Karpas-422 (cell line): ENCODE data around the gene MRPL37. TPM values are rescaled to one million over a fixed set of nuclear protein-coding genes. Genes with fewer than 3 reads are reported as not detected.

Experiments used
- DNase-seq: peaks from one replicate; pipeline ENCODE4 v3.0.0-alpha.2; 2015
- H2AFZ ChIP-seq: fragments of 200-600 bp; sonication (generic); 2 replicates; pipeline ENCODE4 v1.6.1; 2014; ENCODE audit warnings: antibody characterized with exemption, low read length, mixed read lengths
- H3K27ac ChIP-seq: fragments of 200-600 bp; sonication (generic); 2 replicates; pipeline ENCODE4 v1.5.1; 2014; ENCODE audit warnings: mild to moderate bottlenecking, low read length, moderate library complexity
- H3K27me3 ChIP-seq: fragments of 200-600 bp; sonication (generic); 2 replicates; pipeline ENCODE4 v1.6.1; 2014; ENCODE audit warnings: low read length, mixed read lengths
- H3K36me3 ChIP-seq: fragments of 200-600 bp; sonication (generic); 2 replicates; pipeline ENCODE4 v1.6.1; 2014; ENCODE audit warnings: low read length, mixed read lengths; ENCODE audit not compliant: insufficient read depth
- H3K4me1 ChIP-seq: fragments of 200-600 bp; sonication (generic); 2 replicates; pipeline ENCODE4 v1.6.1; 2014; ENCODE audit warnings: mild to moderate bottlenecking, low read length, mixed read lengths
- H3K4me2 ChIP-seq: fragments of 200-600 bp; sonication (generic); 2 replicates; pipeline ENCODE4 v1.6.1; 2014; ENCODE audit warnings: low read length, low read depth, mild to moderate bottlenecking; ENCODE audit not compliant: poor library complexity, severe bottlenecking
- H3K4me3 ChIP-seq: fragments of 200-600 bp; sonication (generic); 2 replicates; pipeline ENCODE4 v1.5.1; 2014; ENCODE audit warnings: mild to moderate bottlenecking, antibody characterized with exemption, low read length, mixed read lengths
- H3K79me2 ChIP-seq: fragments of 200-600 bp; sonication (generic); 2 replicates; pipeline ENCODE4 v1.6.1; 2014; ENCODE audit warnings: mild to moderate bottlenecking, low read length, mixed read lengths
- H3K9ac ChIP-seq: fragments of 200-600 bp; sonication (generic); 2 replicates; pipeline ENCODE4 v1.6.0; 2014; ENCODE audit warnings: low read length
- H3K9me2 ChIP-seq: fragments of 200-600 bp; sonication (generic), shearing (Covaris generic); replicated peaks from 2 replicates; pipeline ENCODE4 v1.6.0; 2014; ENCODE audit warnings: mild to moderate bottlenecking, low read length, moderate library complexity; ENCODE audit not compliant: insufficient read depth
- H3K9me3 ChIP-seq: fragments of 300-700, 200-600 bp; sonication (generic); 2 replicates; pipeline ENCODE4 v1.6.1; 2014; ENCODE audit warnings: low read length, mixed read lengths
- H4K20me1 ChIP-seq: fragments of 200-600 bp; sonication (generic); 2 replicates; pipeline ENCODE4 v1.6.1; 2014; ENCODE audit warnings: mild to moderate bottlenecking, antibody characterized with exemption, low read length, low read depth; ENCODE audit not compliant: insufficient read depth
- total RNA-seq: library from RNA; depleted of rRNA; stranded (reverse); fragments of >200 nt; shearing (Covaris generic); gene quantifications from 2 replicates; pipeline ENCODE4 v1.2.3, GENCODE V29; 2014; ENCODE audit warnings: low replicate concordance

Gene MRPL37
- total RNA-seq, 1 experiment from 2014 or later: 80.1 TPM

DNA sequence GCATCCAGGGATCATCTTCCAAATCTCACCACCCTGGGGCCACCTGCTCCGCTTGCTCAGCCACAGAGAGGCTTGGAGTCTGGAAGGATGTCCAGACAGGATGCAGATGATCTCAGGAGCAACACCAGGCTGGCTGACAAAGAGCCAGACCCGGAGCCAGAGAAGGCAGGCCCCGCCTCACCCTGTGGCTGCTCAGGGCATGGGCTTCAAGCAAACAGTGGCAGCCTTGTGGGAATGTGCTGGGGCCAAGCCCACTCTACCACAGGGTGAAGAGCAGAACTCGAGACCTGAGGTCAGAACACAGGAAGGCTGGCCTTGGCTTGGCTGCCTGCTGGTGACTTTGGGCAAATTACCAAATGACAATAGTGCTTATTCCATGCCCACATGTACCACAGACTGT lies 45.5 kb downstream of the MRPL37 start:
- H3K4me1 ChIP-seq: no peaks in the 10 kb centered on the region
- no peaks in the 10 kb centered on the region for H3K9me2 ChIP-seq
- H3K9me3 ChIP-seq: no peaks in the 10 kb centered on the region
- no peak overlapping the region for H3K27ac ChIP-seq
- no peaks in the 10 kb centered on the region for H3K27me3 ChIP-seq
- H2AFZ ChIP-seq: no peak overlapping the region
- DNase-seq: no peak
- H3K36me3 ChIP-seq: no peaks in the 10 kb centered on the region
- no peak overlapping the region for H3K4me2 ChIP-seq
- no peak overlapping the region for H3K4me3 ChIP-seq
- no peaks in the 10 kb centered on the region for H4K20me1 ChIP-seq
- no peak overlapping the region for H3K9ac ChIP-seq
- H3K79me2 ChIP-seq: no peaks in the 10 kb centered on the region

DNA sequence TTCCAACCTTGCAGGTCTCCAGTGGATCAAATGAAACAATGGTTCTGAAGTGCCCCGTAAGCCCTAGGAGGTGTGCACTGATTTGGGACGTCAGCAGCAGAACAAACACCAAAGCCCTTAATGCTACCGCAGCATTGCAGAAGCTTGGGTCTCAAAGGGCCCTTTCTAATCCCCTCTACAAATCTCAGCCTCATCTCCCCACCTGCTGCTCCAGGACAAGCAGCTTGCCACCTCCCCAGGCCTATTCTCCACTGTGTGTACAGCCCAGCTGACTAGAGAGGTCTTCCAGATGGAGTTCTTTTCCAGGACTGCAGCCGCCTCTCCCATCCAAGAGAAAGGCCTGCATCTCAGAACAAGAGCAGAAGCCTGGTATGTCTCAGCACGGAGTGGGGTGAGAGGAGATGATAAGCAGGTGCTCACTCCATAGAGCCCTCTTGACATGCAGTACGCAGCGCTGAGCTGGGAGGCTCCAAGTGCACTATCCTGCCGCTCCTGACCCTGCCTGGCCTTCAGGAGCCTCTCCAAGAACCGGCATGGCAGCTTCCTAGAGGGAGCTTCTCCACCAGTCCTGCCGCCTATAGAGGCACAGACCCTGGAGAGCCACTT lies 46.3 kb downstream of the MRPL37 start:
- Histone ChIP-seq H3K9me3 (no peaks in the 10 kb centered on the region), H4K20me1 (no peaks in the 10 kb centered on the region), H3K4me3 (no peak overlapping the region), H3K27ac (no peak overlapping the region), H3K9me2 (no peaks in the 10 kb centered on the region), H3K4me2 (no peak overlapping the region), H3K36me3 (no peaks in the 10 kb centered on the region), H2AFZ (no peak overlapping the region), H3K27me3 (no peaks in the 10 kb centered on the region), H3K79me2 (no peaks in the 10 kb centered on the region), H3K4me1 (no peaks in the 10 kb centered on the region), H3K9ac (no peak overlapping the region)
- DNase-seq: no peak

DNA sequence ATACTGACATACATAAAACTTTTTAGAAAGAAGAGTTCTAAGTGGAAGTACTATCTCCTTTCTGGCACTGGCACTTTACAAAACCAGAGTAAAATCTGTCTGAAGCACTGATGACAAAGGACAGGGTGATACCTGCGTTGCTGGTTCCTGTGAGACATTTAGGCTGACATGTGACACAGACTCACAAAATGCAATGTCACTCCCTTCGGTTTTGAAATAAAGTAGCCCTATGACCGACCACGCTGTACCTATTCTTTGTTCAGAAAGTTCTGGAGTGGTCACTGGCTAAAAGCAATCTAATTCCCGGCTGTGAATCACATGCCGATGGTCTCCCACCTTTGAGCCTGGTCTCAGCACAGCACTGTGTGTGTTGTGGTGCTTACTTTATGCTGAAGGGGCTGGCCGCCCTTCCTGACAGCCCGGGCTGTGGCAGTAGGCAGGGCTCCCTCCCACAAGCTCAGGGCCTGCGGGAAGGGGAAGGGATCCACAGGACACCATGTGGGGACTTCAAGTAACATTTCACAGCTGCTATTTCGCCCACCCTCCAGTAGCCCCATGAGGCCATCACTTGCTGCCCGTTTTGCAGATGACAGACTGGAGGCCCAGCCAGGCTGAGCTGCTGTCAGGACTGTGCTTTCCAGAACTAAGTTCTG lies 48.0 kb downstream of the MRPL37 start:
- H3K4me2 ChIP-seq: no peak overlapping the region
- no peaks in the 10 kb centered on the region for H3K9me3 ChIP-seq
- no peaks in the 10 kb centered on the region for H3K27me3 ChIP-seq
- no peak overlapping the region for H3K27ac ChIP-seq
- no peaks in the 10 kb centered on the region for H3K4me1 ChIP-seq
- no peak overlapping the region for H3K9ac ChIP-seq
- no peak for DNase-seq
- H4K20me1 ChIP-seq: no peaks in the 10 kb centered on the region
- no peak overlapping the region for H3K4me3 ChIP-seq
- no peaks in the 10 kb centered on the region for H3K9me2 ChIP-seq
- H3K79me2 ChIP-seq: no peaks in the 10 kb centered on the region
- no peak overlapping the region for H2AFZ ChIP-seq
- no peaks in the 10 kb centered on the region for H3K36me3 ChIP-seq

DNA sequence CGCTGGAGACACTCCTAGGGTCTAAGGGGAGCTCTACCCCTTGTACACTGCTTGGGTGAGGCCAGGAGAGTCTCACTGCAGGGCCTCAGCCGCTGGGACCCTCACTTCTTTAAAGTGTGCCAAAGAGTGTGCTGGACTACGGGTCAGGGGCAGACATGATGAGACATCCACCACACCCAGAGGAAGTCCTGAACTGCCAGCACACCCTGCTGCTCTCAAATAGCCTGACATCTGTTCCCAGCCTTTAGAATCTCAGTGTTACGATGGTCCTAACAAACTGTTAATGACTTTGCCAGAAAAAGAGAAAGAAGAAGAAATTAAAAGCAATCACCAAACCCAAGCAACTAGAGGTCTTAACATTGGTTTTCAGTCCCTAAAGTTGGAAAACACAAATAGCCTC lies 49.0 kb downstream of the MRPL37 start:
- Histone ChIP-seq H3K27me3 (no peaks in the 10 kb centered on the region), H3K79me2 (no peaks in the 10 kb centered on the region), H3K4me2 (no peak overlapping the region), H4K20me1 (no peaks in the 10 kb centered on the region), H3K9me3 (no peaks in the 10 kb centered on the region), H2AFZ (no peak overlapping the region), H3K4me1 (no peaks in the 10 kb centered on the region), H3K9me2 (no peaks in the 10 kb centered on the region), H3K27ac (no peak overlapping the region), H3K36me3 (no peaks in the 10 kb centered on the region), H3K9ac (no peak overlapping the region), H3K4me3 (no peak overlapping the region)
- DNase-seq: no peak

DNA sequence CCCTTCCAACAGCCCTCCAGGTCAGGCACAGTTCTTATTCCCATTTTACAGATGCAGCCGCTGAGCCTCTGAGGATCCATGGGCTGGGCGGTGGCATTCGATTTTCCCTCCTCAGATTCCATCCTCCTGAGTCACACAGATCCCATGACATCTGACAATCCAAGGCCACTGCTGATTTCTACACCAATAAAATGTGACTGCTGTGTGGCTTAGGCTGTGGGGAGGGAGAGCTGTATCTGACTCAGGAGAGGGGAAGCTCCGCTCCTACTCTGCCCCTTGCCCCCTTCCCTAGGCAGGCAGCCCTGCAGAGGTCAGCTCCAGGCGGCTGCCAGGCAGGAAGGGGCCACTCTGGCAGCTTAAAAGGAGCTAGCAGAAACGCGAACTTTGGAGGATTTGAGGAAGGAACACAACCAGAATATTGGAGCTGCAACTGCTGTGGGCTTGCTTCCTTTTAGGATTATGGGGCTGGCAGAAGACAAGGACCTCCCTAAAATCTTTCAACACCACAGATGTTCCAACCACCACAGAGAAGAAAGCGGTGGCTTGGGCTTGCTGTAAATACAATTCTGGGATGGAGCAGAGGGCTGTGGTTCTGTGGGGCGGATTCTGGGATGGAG lies 50.0 kb downstream of the MRPL37 start:
- Histone ChIP-seq H3K4me2 (no peak overlapping the region), H4K20me1 (no peaks in the 10 kb centered on the region), H3K36me3 (no peaks in the 10 kb centered on the region), H3K9me3 (no peaks in the 10 kb centered on the region), H2AFZ (no peak overlapping the region), H3K9ac (no peak overlapping the region), H3K79me2 (no peaks in the 10 kb centered on the region), H3K27me3 (no peaks in the 10 kb centered on the region), H3K4me3 (no peak overlapping the region), H3K4me1 (no peaks in the 10 kb centered on the region), H3K27ac (no peak overlapping the region), H3K9me2 (no peaks in the 10 kb centered on the region)
- DNase-seq: no peak

DNA sequence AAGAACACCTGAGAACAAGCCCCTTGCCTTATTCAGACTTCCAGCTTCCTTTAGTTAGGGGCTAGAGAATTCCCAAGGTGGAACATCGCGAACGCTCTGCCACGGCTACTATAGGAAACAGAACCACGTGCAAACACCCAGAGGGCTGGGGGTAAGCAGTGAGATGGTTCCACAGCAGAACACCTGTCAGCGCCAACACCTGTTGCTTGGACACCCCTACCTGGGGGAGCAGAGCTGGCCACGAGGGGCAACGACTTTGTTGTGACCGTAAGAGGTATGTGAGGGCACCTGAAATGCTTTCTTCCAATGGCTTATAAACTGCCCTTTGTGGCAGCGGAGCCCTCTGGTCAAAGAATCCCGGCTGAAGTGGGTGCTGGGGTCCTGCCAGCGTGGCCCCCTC lies 50.7 kb downstream of the MRPL37 start:
- DNase-seq: no peak
- H2AFZ ChIP-seq: no peak overlapping the region
- no peak overlapping the region for H3K4me3 ChIP-seq
- H3K9me2 ChIP-seq: no peaks in the 10 kb centered on the region
- no peaks in the 10 kb centered on the region for H3K27me3 ChIP-seq
- H3K79me2 ChIP-seq: no peaks in the 10 kb centered on the region
- H3K4me1 ChIP-seq: no peaks in the 10 kb centered on the region
- no peak overlapping the region for H3K27ac ChIP-seq
- H3K9ac ChIP-seq: no peak overlapping the region
- H4K20me1 ChIP-seq: no peaks in the 10 kb centered on the region
- H3K4me2 ChIP-seq: no peak overlapping the region
- no peaks in the 10 kb centered on the region for H3K36me3 ChIP-seq
- no peaks in the 10 kb centered on the region for H3K9me3 ChIP-seq

DNA sequence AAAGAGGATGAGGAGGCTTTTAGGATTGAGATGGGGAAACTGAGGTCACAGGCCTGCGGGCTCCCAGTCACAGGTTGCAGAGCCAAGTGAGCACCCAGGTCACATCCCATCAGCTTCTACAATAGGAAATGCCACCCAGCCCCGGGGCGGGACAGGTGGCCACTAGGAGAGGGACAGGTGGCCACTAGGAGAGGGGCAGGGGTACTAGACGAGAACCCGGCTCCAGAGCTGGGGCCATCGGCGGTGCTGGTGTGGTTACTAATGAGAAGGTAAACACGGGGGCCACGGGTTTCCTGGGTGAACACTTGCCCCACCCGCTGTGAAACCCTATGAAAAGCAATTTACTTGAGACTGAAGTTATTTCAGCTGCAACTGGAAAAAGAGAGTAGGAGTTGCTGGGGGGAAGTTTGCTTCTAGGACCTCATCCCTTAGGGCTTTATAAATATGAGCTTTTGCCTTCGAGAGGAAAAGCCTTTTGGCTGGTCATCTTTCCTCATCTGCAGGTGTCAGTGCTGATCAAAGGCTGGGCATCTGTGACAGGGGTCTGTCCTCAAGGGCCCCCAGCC lies 52.5 kb downstream of the MRPL37 start:
- no peaks in the 10 kb centered on the region for H3K9me2 ChIP-seq
- H3K9ac ChIP-seq: no peak overlapping the region
- H3K4me3 ChIP-seq: no peak overlapping the region
- no peak overlapping the region for H3K27ac ChIP-seq
- no peaks in the 10 kb centered on the region for H3K36me3 ChIP-seq
- H3K9me3 ChIP-seq: no peaks in the 10 kb centered on the region
- H3K4me2 ChIP-seq: no peak overlapping the region
- H2AFZ ChIP-seq: no peak overlapping the region
- no peaks in the 10 kb centered on the region for H3K79me2 ChIP-seq
- no peaks in the 10 kb centered on the region for H4K20me1 ChIP-seq
- H3K27me3 ChIP-seq: no peaks in the 10 kb centered on the region
- H3K4me1 ChIP-seq: no peaks in the 10 kb centered on the region
- DNase-seq: no peak

DNA sequence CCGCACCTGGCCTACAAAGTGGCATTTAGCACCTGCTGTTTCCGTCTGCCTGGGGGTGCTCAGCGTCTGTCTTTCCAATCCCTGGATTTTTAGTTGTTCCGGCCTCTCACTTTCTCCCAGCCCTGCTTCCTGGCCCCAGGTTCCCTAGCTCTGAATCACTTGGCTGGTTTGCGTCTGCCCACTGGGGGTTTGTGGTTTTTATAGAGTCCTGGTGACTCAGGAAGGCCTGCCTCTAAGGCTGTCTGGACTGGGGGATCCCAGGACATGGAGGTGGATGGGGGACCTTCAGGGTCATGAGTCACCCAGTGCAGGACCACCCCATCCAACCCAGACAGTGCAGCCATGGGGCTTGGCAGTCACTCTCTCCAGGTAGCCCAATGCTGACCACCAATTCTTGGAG lies 53.5 kb downstream of the MRPL37 start:
- Histone ChIP-seq H3K9ac (no peak overlapping the region), H4K20me1 (no peaks in the 10 kb centered on the region), H3K9me2 (no peaks in the 10 kb centered on the region), H3K27ac (no peak overlapping the region), H3K27me3 (no peaks in the 10 kb centered on the region), H3K36me3 (no peaks in the 10 kb centered on the region), H2AFZ (no peak overlapping the region), H3K79me2 (no peaks in the 10 kb centered on the region), H3K4me2 (no peak overlapping the region), H3K9me3 (no peaks in the 10 kb centered on the region), H3K4me3 (no peak overlapping the region), H3K4me1 (no peaks in the 10 kb centered on the region)
- no peak for DNase-seq
